Activated CD4-positive, alpha-beta T cell treated with anti-CD3 and anti-CD28 coated beads, Interleukin-10, Interleukin-2, amounts not matched to agents 100 ng/mL and 50 ng/mL, durations not matched to agents 16 hours and 8 hours (primary cell): ENCODE results near the gene ARHGAP23.
"Not testable (repeated sequence)": the region's sequence is repeated elsewhere in the genome, so short reads cannot be mapped to it uniquely, and the experiment has no call there.

ENCODE experiments used
- DNase-seq: peaks from one replicate; pipeline ENCODE4 v3.0.0-alpha.2; 2020

The ARHGAP23 gene

DNA sequence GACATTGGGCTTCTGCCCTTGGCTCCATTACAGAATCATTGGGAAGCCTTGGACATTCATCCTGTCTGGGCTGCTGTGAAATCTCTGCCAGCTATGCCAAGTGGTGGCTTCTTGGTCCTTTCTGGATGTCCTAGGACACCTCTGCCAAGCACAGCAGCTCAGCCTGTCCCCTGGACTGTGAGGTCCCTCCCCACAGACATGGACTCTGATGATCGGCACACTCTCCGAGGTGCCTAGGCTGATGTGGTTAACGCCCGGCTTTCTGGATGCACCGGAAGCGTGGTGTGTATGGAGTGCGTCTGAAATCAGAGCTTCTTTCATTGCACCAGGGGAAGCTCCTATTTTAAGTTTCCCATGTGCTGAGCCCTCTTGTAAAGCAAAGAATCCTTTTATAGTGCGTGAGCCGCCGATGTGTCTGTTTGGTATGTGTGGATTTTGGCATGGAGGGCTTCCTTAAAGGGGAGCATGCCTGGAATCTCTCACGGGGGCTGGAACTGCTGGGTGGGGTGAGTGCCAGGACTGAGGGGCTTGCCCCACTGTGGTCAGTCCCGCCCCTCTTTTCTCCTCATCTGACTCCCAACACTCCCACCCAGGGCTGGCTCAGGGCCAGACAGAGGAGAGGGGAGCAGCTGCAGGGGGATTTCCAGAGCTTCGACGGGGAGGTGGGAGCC, 7.0 kb upstream of the ARHGAP23 start:
- DNase-seq = no peak

DNA sequence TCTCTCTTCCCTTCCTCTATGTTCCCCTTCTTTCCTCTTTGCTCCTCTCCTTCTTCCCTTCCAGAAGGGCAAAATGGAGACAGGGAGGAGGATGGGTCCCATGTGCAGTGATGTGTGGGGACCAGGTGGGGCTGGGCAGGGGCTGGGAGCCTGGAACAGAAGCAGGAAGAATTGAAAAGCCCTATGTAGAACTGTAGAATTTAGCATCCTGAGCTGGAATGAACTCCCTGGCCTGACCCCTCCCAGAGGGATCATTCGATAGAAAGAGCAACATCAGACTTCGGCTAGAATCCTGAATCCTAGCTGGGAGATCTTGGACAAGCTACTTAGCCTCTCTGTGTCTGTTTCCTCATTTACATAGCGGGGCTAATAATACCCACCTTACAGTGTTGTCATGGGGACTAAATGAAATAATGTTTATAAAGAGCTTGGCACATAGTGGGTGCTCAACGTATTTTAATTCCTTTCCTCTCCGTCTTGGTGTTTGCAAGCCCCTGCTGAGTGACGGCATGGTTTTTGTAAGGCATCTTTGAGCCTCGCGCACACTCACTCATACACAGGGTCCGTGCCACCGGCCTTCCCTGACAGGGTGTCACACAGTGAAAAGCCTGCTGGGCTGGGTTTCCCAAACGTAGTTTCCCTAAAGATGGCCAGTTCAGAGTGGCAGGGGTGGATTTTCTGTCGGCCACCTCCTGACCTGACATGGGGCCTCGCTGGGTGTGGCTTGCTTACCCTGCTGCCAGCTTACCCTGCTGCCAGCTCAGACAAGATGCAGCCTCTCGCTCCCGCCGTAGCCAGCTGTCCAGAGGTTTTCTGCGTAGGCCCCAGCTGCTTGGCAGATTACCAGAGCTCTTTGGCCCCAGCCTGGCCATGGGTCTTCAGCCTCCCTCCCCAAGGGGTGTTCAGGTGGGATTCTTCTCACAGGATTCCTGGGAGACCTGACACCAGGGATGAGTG, 6.1 kb upstream of the ARHGAP23 start:
- DNase-seq = no peak

DNA sequence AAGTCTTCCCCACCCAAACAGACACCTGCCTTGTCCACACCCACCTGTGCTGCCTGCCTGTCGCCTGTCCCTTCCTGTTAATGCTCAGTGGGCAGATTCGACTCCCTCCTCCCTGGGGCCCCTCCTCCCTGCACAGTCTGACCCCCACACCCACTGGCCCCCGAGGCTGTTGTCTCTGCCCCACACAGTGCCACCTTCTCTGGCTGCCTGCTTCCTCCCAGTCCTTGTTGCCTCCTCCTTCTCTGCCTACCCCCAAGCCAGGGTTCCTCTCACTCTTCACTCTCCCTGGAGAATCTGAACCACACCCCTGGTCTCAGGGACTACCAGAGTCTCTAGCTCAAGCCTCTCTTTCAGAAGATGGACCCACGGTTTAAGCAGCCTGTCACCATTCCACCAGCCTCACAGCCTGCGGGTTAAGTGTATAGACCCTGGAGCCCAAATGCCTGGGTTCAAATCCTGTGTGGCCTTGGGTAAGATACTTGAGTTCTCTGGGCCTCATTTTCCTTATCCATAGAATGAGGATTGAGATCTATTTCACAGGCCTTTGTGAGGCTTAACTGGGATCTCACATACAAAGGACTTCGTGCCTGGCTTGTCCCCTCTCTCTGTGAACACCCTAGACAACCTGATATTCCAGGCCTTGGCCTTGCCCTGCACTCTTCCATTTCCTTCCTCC, 3.8 kb upstream of the ARHGAP23 start:
- no peak for DNase-seq

DNA sequence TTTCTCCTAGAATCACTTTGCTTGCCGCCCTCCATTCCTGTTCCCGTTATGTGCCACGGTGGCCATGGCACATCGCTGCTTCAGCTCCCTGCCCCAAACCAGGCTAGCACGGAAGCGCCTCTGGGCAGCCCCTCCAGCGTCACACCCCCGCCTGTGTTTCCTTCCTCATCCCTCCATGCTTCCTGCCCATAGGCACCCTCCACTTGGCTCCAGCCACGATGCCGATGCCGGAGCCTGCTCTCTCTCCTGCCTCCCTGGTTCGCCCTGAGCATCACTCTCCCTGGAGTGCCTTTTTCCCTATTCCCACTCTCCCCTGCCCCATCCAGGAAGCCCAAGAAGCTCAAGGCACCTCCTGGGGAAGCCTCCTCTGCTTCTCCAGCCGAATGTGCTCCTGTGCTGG, 3.2 kb upstream of the ARHGAP23 start:
- DNase-seq = no peak

DNA sequence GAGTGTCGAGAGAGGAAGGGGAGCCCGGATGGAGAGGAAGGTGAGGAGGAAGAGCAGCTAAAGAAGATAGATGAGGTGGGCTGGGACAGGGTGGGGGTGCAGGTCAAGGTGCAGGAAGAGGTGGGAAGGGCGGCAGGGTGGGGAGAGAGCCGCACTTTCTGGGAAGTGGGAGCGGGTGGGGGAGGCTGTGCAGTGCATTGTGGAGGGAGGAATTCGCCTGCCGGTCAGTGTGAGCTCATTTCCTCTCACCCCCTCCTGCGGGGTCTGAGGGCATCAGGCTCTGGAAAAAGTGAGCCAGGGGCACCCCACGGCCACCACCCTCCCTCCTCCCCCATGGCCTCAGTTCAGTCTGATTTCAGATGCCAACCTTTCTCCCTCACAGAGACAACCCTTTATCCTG, 2.5 kb upstream of the ARHGAP23 start:
- DNase-seq = no peak

DNA sequence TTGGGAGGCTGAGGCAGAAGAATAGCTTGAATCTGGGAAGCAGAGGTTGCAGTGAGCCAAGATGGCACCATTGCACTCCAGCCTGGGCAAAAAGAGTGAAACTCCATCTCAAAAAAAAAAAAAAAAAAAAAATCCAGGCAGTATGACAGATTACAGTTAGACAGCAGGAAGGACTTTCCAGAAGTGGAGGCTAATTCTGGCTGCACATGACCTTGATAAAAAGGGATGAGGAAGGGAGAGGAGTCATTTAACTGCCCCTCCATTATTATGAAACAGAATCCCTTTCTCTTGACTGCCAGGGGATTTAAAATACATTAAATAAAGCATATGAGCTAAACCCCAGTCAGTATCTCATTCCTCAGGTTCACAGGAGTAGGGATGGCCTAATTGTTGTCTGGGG, 1.8 kb upstream of the ARHGAP23 start:
- DNase-seq = no peak

DNA sequence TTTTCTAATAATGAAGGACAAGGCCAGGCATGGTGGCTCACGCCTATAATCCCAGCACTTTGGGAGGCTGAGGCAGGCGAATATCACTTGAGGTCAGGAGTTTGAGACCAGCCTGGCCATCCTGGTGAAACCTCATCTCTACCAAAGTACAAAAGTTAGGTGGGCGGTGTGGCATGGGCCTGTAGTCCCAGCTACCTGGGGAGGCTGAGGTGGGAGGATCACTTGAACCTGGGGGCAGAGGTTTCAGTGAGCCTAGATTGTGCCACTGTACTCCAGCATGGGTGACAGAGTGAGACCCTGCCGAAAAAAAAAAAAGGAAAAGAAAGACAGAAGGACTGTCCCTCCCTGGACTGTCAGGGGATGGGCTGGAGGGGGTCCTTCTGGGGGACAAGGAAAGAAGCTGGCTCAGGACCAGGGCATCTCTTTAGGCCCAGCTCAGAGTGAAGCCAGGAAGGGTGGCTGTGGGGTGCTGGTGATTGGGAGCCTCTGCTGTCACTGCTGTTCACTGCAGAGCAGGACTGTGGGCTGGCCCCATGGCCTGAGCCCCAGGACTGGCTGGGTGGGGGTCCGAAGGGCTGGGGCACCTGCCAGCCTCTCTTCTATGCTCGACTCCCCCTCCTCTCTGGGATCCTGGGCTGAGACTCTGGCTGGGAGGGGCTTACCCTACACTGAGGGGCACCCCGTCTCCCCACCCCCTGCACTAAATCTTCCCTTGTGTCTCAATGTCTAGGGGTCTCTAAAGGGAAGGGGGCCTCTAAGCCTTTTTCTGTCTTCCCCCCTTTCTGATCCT, 909 bp upstream of the ARHGAP23 start:
- DNase-seq = no peak

DNA sequence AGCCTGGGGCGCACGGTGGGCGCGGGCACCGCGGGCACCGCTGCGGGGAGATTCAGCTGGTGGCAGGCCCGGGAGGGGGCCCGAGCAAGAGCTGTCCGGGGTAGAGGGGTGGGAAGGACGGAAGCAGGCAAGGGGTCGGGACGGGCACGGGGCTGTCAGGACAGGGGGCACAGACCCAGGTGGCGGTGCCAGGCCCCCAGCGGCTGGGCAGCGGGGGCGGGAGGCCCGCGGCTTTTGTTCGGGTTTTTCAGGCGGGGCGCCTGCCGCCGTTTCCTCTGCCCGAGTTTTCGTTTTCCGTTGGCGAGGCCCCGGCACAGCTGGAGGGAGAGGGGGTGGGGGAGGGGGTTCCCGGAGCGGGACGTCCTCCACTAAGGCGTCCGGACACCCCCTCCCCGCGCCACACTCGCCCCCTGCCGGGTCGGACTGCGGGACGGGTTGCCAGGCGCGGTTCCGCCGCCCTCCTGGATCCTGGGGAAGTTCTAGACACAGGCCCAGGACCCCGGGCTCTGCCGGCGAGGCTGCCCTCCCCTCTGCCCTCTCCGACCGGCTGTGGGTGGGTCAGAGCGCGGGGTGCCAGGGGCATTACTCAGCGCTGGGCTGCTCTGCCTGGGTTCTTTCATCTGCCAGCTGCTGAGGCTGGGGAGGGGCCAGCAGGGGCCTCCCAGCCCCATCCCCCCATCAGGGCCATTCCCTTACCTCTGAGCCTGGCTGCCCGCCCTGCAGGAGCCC, 543 bp downstream of the ARHGAP23 start:
- peak; percentile 31 for DNase-seq

DNA sequence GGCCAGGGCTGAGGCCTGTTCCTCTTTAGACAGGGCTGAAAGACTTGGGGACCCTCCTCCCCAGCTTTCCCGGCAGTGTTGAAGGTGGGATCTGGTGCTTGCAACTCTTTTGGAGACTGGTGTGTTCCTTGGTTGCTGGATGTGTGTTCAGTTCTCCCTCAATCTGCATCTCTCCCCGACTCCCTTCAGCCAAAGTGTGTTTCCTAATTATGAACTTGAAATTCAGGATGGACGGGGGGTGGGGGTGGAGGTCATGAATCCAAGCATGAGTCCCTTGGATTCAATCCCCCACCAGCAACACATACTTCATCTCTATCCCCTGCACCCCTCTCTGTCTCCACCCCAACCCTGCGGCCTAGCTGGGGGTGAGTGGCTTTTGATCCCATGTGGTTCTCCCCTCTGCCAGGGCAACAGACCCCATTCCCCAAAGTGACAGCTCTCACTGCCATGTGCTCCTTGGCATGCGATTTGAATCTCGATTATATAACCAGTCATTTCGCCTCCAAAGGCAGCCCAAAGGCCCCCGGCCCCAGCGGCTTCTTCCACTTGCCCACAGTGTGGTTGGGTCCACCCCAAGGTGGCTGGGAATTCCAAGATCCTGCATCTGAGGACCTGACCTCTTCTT, 1.3 kb downstream of the ARHGAP23 start:
- DNase-seq = no peak

DNA sequence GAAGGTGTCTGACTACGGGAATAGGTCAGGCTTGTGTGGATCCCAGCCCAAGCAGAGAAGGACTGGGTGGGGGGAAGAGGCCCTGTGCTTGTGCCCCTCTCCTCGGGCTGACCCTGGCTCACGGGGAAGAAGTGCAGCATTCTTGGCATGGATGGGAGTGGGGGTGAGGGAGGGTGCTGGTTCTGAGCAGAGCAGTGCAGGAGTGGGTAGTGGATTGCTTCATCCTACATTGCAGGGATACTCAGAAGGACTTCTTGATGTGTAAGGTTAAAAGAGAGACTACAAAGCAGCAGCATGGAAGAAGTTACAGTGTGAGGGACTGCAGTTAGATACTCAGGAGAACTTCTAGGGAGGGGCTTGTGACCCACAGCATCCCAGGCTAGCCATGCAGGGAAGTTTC, 2.1 kb downstream of the ARHGAP23 start:
- DNase-seq = no peak

DNA sequence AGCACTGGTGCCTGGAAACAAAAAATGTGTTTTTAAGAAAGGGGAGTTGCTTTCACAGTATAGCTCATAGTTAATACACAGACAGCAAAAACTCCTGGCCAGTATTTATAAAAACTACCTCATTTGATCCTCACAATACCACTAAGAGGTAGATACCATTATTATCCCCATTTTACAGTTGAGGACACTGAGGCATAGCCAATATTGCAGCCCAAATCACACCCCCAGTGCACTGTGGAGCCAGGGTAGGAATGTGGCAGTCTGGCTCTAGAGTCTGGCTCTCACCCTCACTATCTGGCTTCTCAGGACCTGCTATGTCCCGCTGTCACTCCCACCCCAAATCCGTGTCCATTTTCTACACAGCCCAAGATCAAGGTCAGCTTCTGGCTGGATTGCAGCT, 2.6 kb downstream of the ARHGAP23 start:
- DNase-seq = no peak

DNA sequence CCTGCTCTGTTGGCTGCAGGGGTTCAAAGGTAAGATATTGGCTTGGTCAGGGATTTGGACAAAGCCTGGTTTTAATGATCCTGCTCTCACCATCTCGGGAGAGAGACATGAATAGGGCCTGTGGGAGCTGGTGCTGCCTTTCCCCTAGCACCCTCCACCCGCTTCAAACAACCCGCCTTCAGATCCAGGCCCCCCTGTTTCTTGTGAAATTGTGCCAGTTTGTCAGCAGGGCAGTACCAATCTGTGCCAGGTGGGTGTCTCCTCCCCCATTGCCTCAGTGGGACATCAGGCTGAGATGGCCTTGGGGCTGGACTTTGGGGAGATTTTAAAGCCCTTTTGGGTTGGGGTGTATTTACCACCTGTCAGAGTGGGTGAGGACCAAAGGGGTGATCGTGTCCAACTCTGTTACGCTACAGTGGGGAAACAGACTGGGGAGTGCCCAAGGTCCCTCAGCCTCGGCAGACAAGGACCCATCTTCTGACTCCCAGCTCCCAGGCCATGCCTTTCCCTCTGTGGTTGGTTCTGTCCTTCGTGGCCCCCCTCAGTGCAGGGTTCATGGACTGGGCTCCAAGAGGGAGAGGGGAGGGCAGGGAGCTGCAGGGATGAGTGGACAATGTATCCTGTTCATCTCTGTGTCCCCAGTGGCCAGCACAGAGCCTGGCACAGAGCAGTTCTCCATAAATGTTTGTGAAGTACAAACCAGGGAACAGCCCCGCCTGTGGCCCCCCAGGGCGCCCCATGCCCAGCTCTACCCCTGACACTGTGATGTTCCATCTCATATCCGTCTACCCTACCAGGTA, 3.3 kb downstream of the ARHGAP23 start:
- DNase-seq = no peak

DNA sequence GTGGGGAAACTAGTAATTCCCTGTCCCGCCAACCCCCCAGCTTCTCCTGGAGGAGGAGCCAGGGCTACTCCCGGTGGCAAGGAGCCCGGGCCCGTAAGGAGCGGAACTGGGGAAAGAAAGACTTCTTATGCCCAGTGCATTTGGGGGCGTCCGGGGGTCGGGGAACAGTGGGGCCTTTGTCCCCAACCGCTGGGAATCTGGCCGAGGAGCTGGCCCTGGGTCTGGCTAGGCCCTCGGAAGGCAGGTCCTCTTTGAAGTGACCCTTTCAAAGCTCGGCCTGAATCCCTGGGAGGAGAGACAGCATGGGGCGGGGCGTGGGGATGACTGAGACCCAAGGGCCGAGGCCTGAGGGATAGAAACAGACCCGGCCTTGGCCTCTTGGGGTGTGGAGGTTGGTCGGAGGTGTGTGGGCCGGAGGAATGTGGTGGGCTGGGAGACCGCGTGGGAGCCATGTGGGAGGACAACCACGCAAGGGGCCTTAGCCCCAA, 6.0 kb downstream of the ARHGAP23 start:
- DNase-seq = no peak

DNA sequence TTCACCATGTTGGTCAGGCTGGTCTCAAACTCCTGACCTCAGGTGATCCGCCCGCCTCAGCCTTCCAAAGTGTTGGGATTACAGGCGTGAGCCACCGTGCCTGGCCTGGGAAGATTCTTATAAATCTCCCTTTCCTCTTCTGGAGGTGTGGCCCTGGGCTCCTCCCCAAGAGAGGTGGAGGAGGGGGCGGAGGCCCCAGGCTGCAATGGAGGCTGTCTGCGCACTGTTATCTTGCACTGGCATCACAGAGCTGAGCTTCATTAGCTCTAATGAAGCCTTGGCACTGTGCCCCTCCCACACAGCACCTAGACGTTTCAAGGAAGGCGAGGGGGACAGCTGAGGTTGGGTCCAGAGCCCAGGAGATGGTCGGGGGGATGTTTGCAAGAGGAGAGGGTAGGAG, 7.5 kb downstream of the ARHGAP23 start:
- no peak for DNase-seq

DNA sequence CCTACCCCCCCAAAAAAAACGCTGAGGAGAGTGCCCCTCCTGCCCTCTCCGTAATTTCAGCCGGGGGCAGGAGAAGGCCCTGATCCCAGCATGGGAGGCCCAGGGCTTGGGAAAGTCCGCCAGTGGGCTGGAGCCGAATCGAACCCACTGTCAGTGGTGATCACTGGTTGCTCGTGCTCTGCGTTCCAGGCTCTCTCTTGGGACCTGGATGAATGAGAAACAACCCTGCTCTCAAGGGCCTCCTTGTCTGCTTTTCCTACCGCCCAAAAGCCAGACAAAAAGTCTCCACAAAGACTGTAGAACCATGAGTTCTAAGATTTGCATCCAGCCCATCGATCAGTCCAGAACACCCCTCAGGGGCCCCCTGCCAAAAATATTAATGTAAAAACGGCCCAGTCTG, 8.1 kb downstream of the ARHGAP23 start:
- no peak for DNase-seq

DNA sequence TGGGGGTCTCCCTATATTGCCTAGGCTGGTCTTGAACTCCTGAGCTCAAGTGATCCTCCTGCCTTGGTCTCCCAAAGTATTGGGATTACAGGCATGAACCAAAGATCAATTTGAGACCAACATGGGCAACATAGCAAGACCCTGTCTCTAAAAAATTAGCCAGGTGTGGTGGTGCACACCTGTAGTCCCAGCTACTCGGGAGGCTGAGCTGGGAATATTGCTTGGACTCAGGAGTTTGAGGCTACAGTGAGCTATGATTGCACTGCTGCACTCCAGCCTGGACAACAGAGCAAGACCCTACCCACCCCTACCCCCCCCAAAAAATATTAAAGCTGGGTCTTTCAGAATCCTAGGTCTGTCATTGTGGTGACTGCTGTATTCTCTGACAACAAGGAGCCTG, 9.0 kb downstream of the ARHGAP23 start:
- not testable (repeated sequence) for DNase-seq

DNA sequence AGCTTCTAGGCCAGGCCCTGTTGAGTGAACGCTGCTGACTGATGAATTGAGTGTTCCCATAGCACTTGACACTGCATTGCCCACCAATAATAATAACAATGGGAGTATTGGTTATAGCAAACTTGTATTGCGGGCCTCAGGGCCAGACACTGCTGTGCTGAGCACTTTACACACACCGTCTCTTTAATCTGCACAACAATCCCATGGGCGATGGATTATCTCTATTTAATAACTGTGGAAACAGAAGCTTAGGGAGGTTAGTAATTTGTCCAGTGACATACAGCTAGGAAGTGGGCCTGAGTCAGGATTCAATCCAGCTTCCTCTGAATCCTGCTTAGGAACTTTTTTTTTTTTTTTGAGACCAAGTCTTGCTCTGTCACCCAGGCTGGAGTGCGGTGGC, 11.2 kb downstream of the ARHGAP23 start:
- no peak for DNase-seq

DNA sequence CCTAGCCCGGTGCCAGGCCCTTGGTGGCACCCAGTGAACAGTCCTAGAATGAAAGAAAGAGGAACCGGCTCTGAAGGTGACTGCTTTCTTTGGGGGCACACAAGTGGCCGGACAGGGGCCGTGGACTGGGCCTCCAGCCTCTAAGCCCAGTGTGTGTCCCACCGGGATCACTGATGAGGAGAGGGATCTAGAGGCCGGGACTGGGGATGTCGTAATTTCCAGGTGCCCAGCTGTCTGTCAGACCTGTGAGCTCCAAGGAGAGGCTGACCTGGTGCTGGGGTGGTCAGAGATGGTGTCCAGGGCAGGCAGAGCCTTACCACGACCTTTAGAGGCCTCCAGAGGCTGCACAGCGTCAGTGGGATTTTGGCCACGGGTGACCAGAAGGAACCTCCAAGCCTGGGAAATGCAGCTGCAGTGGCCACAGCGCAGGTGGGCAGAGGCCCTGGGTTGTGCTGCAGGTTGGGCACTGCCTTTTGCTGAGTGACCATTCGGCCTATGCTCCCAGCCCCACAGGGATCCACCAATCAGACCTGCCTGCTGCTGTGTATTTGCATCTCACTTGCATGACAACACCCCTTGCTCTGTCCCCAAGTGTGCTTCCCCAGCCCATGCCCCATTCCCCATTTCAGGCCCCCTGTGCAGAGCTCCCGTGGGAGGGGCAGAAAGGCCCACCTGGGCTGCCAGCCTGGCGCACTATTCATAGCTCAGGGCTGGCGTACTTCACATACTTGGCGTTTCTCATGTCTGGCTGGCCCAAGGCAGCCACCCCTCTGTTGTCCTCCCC, 12.5 kb downstream of the ARHGAP23 start:
- no peak for DNase-seq

DNA sequence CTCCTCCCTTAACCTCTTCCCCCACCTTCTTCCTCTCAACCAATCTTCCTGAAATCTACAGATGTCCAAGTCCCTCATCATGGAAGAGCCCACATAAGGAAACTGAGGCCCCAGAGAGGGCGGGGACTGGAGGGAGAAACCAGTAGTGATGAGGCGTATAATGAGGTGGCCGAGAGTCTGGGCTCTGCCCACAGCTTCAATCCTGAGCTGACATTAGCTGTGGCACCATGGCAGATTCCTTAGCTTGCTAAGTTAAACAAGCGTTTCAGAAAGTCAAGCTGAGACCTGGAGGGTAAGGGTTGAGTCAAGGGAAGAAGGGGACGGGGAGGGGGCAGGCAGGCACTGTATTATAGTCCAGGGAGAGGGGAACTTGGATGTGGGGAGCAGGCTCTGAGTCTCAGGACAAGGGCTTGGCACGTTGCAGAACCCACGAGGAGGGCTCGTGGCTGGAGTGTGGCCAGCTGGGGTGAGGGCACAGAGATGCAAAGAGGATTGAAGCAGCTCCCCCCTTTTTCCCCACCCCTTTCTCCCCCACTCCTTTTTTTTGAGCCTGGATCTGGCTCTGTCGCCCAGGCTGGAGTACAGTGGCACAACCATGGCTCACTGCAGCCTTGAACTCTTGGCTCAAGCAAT, 13.3 kb downstream of the ARHGAP23 start:
- no peak for DNase-seq
